ENCODE data around the gene HIVEP3. TPM values are rescaled to one million over a fixed set of nuclear protein-coding genes. Genes with fewer than 3 reads are reported as not detected.

The HIVEP3 gene
- total RNA-seq, 1 donor from 2014 or later, result 5.7 TPM

DNA sequence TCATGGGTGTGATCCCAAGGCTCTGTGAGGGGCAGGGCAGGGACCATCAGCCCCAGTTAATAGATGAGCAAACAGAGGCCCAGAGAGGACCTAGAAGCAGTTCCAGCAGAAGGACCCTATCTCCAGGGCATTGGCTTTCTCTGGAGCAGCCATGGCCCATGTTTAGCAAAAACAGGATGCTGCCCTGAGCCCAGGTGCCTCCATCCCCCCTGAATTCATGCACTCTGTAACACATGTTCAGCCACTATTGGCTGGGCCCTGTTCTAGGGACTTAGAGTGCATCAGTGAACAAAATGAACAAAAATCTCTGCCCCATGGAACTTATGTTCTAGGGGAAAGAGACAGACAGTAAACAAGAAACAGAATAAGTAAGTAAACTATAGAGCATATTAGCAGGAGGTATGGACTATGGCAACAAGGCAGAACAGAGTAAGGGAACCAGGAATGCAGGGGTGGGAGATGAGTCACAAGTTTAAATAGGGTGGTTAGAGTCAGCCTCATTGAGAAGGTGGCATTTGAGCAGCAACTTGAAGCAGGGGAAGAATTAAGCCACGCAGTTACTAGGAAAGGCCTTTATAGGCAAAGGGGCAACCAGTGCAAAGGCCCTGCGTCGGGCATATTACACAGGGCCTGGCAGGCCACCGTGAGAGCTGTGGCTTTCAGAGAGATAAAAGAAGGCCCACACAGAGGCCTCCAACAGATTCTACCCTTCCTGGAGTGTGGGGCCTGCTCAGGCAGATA, 248.3 kb downstream of the HIVEP3 start:
- intact Hi-C loops (cut with micrococcal nuclease), result no loop called here
- H3K27ac ChIP-seq (replicated peaks), result no peak overlapping the region
- no peak overlapping the region for H3K4me3 ChIP-seq

DNA sequence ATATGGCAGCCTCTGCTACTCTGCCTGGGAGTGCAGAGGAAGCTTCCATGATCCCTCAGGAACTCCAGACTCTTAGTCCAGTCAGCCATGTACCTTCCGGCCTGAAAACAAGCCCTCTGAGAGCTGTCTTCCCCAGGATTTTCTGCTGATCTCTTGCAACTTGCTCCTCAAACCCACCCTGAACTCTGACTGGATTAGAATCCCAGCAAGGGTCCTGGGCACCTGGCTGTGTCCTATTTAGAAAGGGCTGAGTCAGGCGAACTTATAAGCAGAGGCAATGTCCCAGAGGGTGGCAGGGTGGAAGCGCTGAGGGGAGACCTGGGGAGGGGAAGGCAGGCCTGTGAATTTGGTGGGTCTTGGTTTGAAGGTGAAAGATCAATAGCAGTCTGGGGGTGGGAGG, 249.8 kb downstream of the HIVEP3 start:
- intact Hi-C loops (cut with micrococcal nuclease), result no loop called here

More for the DNA sequence above, 248.3 kb downstream of the HIVEP3 start:
- TF ChIP-seq, protein P1, sequence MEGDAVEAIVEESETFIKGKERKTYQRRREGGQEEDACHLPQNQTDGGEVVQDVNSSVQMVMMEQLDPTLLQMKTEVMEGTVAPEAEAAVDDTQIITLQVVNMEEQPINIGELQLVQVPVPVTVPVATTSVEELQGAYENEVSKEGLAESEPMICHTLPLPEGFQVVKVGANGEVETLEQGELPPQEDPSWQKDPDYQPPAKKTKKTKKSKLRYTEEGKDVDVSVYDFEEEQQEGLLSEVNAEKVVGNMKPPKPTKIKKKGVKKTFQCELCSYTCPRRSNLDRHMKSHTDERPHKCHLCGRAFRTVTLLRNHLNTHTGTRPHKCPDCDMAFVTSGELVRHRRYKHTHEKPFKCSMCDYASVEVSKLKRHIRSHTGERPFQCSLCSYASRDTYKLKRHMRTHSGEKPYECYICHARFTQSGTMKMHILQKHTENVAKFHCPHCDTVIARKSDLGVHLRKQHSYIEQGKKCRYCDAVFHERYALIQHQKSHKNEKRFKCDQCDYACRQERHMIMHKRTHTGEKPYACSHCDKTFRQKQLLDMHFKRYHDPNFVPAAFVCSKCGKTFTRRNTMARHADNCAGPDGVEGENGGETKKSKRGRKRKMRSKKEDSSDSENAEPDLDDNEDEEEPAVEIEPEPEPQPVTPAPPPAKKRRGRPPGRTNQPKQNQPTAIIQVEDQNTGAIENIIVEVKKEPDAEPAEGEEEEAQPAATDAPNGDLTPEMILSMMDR (IDR thresholded peaks at IDR 0.05; ENCODE audit: borderline replicate concordance), result no peak
- no peak for DNase-seq
- H3K9me3 ChIP-seq (replicated peaks), result no peaks in the 10 kb centered on the region
- no peaks in the 10 kb centered on the region for H3K36me3 ChIP-seq
- no peaks in the 10 kb centered on the region for H3K27me3 ChIP-seq (ENCODE audit: low read depth)
- H3K4me1 ChIP-seq, result peaks cover 24% of the 10 kb centered on the region

DNA sequence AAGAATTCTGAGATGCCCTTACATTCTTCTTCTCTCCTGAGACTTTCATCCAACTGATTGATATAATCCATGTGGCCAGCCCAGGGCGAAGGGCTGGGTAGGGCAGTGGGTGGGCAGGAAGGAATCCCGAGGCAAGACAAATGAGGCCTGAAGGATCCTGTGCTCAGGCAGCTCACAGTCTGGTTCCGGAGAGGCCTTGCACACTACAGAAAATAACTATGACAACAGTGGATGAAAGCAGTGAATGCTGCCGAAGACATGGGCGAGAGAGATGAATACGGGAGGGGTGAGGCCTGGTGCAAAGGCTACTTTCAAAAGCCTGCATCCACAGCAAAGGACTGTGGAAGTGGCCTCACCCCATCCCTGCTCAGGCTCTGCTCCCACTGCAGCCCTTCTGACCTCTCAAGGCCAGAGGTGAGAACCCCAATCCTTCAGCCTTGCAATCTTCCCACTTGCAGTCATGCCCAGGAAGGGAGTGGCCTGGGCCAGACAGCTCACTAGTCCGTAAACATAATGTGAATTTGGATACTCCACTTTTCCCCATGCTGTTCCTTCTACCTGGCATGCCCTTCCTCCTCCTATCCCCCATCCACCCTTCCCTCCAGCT, 250.6 kb downstream of the HIVEP3 start:
- no peak overlapping the region for H3K27ac ChIP-seq (replicated peaks)
- H3K4me1 ChIP-seq, result peaks cover 23% of the 10 kb centered on the region
- no peaks in the 10 kb centered on the region for H3K27me3 ChIP-seq (ENCODE audit: low read depth)
- TF ChIP-seq, protein P1 (IDR thresholded peaks at IDR 0.05; ENCODE audit: borderline replicate concordance), result no peak
- no peaks in the 10 kb centered on the region for H3K9me3 ChIP-seq (replicated peaks)
- no peaks in the 10 kb centered on the region for H3K36me3 ChIP-seq
- intact Hi-C loops (cut with micrococcal nuclease), result no loop called here
- no peak overlapping the region for H3K4me3 ChIP-seq
- DNase-seq, result no peak

More for the DNA sequence above, 249.8 kb downstream of the HIVEP3 start:
- DNase-seq, result no peak
- Histone ChIP-seq H3K4me3 (no peak overlapping the region), H3K27ac (replicated peaks) (no peak overlapping the region), H3K27me3 (ENCODE audit: low read depth) (no peaks in the 10 kb centered on the region), H3K36me3 (no peaks in the 10 kb centered on the region), H3K9me3 (replicated peaks) (no peaks in the 10 kb centered on the region), H3K4me1 (peaks cover 27% of the 10 kb centered on the region)
- TF ChIP-seq, protein P1 (IDR thresholded peaks at IDR 0.05; ENCODE audit: borderline replicate concordance), result no peak

DNA sequence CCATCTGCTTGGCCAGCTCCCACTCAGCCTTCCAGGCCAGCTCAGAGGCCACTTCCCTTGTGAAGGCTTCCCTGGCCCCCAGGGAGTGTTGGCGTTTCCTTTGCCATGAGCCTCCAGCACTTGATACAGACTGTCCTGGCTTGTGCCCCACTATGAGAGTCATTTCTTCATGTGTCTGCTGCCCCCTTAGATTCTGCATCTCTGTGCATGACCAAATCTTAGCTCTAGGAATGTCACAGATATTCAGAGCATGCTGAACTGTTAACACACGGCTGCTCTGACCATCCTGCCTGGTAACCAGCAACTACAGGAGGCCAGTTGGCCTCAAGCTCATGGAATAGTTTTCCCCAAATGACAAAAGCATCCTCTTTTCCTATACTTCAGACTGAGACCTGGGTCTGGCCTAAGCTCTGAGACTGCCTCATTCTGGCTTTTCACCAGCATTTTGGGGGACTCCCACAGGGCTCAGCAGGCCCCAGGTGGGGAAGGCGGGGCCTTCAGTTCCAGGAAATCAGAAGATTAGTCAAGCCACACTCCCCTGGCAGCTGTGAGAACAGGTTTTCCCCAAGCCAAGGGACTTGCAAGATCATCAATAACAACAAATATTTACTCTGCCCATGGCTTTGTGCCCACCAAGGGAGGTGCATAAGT, 251.6 kb downstream of the HIVEP3 start:
- TF ChIP-seq, protein P1 (IDR thresholded peaks at IDR 0.05; ENCODE audit: borderline replicate concordance), result no peak
- H3K4me1 ChIP-seq, result peaks cover 25% of the 10 kb centered on the region
- no peaks in the 10 kb centered on the region for H3K9me3 ChIP-seq (replicated peaks)
- no peak overlapping the region for H3K27ac ChIP-seq (replicated peaks)
- no peak for DNase-seq
- intact Hi-C loops (cut with micrococcal nuclease), result no loop called here
- H3K27me3 ChIP-seq (ENCODE audit: low read depth), result no peaks in the 10 kb centered on the region
- no peak overlapping the region for H3K4me3 ChIP-seq
- H3K36me3 ChIP-seq, result no peaks in the 10 kb centered on the region

DNA sequence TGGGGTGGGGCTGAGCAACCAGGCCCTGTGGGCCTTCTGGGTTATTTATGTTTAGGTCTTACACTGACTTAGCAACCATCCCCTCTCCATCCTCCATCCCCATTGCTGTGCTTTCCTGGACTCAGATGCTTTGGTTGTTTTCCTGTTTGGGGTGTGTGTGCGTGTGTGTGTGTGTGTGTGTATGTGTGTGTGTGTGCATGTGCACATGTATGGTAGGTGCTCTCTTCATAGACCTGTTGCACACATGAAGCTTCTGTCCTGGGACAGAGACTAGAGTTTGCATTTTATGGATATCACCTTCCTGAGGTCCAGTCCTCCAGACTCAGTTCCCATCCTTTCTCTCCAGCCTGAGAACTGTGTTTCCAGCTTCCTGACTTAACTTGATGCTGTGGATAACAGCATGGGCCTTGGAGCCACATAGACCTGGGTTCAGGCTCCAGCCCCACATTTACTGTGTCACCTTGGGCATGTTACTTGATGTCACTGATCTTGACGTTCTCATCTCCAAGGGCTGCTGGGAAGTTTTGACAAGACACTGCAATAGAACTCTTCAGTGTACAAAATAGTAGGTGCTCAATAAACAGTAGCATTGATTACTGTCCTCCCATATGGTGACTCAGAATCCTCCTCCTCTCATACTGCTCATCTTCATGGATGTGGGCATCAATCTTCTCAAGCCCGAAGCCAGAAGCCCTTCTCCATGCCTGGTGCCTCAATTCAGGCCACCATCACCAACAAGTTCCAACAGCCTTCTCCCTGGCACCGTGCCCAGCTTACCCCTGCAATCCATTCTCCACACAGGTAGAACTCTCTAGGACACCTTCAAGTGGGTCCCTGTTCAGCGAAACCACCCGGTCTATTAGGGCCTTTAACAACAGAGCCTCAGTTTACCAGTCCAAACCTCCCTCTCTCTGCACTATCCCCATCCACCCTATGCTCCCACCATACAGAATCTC, 252.5 kb downstream of the HIVEP3 start:
- Histone ChIP-seq H3K4me3 (no peak overlapping the region), H3K4me1 (peaks cover 31% of the 10 kb centered on the region), H3K36me3 (no peaks in the 10 kb centered on the region), H3K27ac (replicated peaks) (no peak overlapping the region), H3K9me3 (replicated peaks) (no peaks in the 10 kb centered on the region), H3K27me3 (ENCODE audit: low read depth) (no peaks in the 10 kb centered on the region)
- DNase-seq, result no peak
- TF ChIP-seq, protein P1 (IDR thresholded peaks at IDR 0.05; ENCODE audit: borderline replicate concordance), result no peak
- intact Hi-C loops (cut with micrococcal nuclease), result no loop called here

Measured in left ventricle myocardium inferior (tissue), 1 donor.